ENCODE measurements around the gene SPATA31D1. TPM values are rescaled to one million over a fixed set of nuclear protein-coding genes. Genes with fewer than 3 reads are reported as not detected.

Gene SPATA31D1
- total RNA-seq, 1 donor = not detected

Other genes starting within 250 kb of the SPATA31D1 start
- not detected for gene SPATA31D4, start 60.3 kb upstream of the SPATA31D1 start, total RNA-seq
- not detected for gene SPATA31D3, start 45.3 kb upstream of the SPATA31D1 start, total RNA-seq